Tibial nerve (tissue), 3 donors: ENCODE measurements around the gene SLX4IP.

Experiments used
- POLR2A ChIP-seq, 2 donors: fragments of 450-650 bp; IDR thresholded peaks; one replicate each; pipeline ENCODE4 v1.6.1; 2017; ENCODE audit warnings: antibody characterized with exemption in 2 of 2, mild to moderate bottlenecking in 2 of 2, moderate library complexity in 2 of 2
- TF ChIP-seq, protein P1 (sequence below), 5 experiments: fragments of 200-600 bp in 3 of 5; fragments of 450-650 bp in 2 of 5; sonication (generic) in 3 of 5; IDR thresholded peaks; one replicate each; pipeline ENCODE4 v1.5.1; 2016 to 2019; ENCODE audit warnings: antibody characterized with exemption in 5 of 5, mild to moderate bottlenecking in 3 of 5, moderate library complexity in 2 of 5

DNA sequence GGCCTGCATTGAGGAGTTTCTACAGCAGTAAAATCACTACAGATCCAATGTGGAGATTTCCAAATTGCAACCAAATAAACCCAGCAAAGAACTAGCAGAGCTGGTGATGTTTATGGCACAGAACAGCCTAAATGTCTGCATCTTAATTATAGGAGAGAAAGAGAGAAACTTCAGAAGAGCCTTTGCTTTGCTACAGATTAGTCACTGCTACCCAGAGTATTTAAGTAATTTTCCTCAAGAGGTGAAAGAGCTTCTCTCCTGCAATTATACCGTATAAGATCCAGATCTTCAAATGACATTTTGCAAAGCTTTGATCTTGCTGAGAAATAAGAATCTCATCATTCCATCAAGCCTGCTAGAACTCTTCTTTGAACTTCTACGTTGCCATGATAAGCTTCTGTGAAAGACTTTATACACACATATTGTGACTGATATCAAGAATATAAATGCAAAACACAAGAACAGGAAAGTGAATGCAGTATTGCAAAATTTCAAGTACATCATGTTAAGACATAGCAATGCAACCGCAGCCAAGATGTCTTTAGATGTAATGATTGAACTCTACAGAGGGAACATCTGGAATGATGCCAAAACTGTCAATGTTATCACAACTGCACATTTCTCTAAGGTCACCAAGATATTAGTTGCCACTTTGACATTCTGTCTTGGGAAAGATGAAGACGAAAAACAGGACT lies 49.1 kb upstream of the SLX4IP start:
- TF ChIP-seq POLR2A (IDR thresholded peaks at IDR 0.05), result no peak
- TF ChIP-seq, protein P1, sequence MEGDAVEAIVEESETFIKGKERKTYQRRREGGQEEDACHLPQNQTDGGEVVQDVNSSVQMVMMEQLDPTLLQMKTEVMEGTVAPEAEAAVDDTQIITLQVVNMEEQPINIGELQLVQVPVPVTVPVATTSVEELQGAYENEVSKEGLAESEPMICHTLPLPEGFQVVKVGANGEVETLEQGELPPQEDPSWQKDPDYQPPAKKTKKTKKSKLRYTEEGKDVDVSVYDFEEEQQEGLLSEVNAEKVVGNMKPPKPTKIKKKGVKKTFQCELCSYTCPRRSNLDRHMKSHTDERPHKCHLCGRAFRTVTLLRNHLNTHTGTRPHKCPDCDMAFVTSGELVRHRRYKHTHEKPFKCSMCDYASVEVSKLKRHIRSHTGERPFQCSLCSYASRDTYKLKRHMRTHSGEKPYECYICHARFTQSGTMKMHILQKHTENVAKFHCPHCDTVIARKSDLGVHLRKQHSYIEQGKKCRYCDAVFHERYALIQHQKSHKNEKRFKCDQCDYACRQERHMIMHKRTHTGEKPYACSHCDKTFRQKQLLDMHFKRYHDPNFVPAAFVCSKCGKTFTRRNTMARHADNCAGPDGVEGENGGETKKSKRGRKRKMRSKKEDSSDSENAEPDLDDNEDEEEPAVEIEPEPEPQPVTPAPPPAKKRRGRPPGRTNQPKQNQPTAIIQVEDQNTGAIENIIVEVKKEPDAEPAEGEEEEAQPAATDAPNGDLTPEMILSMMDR (IDR thresholded peaks at IDR 0.05), result no peak
